Hepatocyte (in vitro differentiated cells): ENCODE results near the gene ZNF45. TPM values are rescaled to one million over a fixed set of nuclear protein-coding genes. Genes with fewer than 3 reads are reported as not detected.

Source experiments
- DNase-seq: peaks from one replicate; pipeline ENCODE4 v3.0.0-alpha.2; 2016; ENCODE audit warnings: low spot score
- H2AFZ ChIP-seq: fragments of 200-600 bp; sonication (generic); 2 replicates; pipeline ENCODE4 v1.6.0; 2016; ENCODE audit warnings: antibody characterized with exemption, mild to moderate bottlenecking
- H3K27ac ChIP-seq: fragments of 200-600 bp; sonication (generic); 2 replicates; pipeline ENCODE4 v1.5.1; 2016; ENCODE audit warnings: mild to moderate bottlenecking
- H3K27me3 ChIP-seq: fragments of 200-600 bp; sonication (generic); 2 replicates; pipeline ENCODE4 v1.6.1; 2016
- H3K36me3 ChIP-seq: fragments of 200-600 bp; sonication (generic); replicated peaks from 2 replicates; pipeline ENCODE4 v1.5.1; 2016; ENCODE audit warnings: low read depth; ENCODE audit not compliant: insufficient read depth
- H3K4me1 ChIP-seq: fragments of 200-600 bp; sonication (generic); 2 replicates; pipeline ENCODE4 v1.5.1; 2016; ENCODE audit warnings: mild to moderate bottlenecking, moderate library complexity; ENCODE audit not compliant: insufficient read depth
- H3K4me2 ChIP-seq: fragments of 200-600 bp; sonication (generic); 2 replicates; pipeline ENCODE4 v1.6.0; 2016
- H3K4me3 ChIP-seq: fragments of 200-600 bp; sonication (generic); 2 replicates; pipeline ENCODE4 v1.5.1; 2016; ENCODE audit warnings: mild to moderate bottlenecking
- H3K79me2 ChIP-seq: fragments of 200-600 bp; sonication (generic); 2 replicates; pipeline ENCODE4 v1.6.0; 2017; ENCODE audit warnings: mild to moderate bottlenecking
- H3K9me2 ChIP-seq: fragments of 200-600 bp; sonication (generic); replicated peaks from 2 replicates; pipeline ENCODE4 v1.6.0; 2017; ENCODE audit warnings: mild to moderate bottlenecking; ENCODE audit not compliant: insufficient read depth
- H3K9me3 ChIP-seq: fragments of 200-600 bp; sonication (generic); 2 replicates; pipeline ENCODE4 v1.5.1; 2016; ENCODE audit warnings: low read depth, mild to moderate bottlenecking
- H4K20me1 ChIP-seq: fragments of 200-600 bp; sonication (generic); 2 replicates; pipeline ENCODE4 v1.6.0; 2016; ENCODE audit warnings: mild to moderate bottlenecking; ENCODE audit not compliant: insufficient read depth, poor library complexity, severe bottlenecking
- CTCF ChIP-seq: fragments of 200-600 bp; sonication (generic); IDR thresholded peaks from 2 replicates; pipeline ENCODE4 v1.5.1; 2016; ENCODE audit warnings: antibody characterized with exemption, mild to moderate bottlenecking; ENCODE audit not compliant: poor library complexity
- EZH2 ChIP-seq: fragments of 200-600 bp; sonication (generic); IDR thresholded peaks from 2 replicates; pipeline ENCODE4 v1.6.1; 2016; ENCODE audit warnings: antibody characterized with exemption, mild to moderate bottlenecking, borderline replicate concordance
- EZH2phosphoT487 ChIP-seq: fragments of 200-600 bp; sonication (generic); IDR thresholded peaks from one replicate; pipeline ENCODE4 v1.6.1; 2018; ENCODE audit warnings: antibody characterized with exemption, mild to moderate bottlenecking, low read depth, moderate library complexity; ENCODE audit not compliant: unreplicated experiment, severe bottlenecking
- WGBS: methylation state at CpG from one replicate; pipeline ENCODE4 v1.1.6; 2016; ENCODE audit warnings: low lambda C conversion rate; ENCODE audit errors: missing lambda C conversion rate; 5-methylcytosine and 5-hydroxymethylcytosine counted together
- polyA plus RNA-seq: library from polyadenylated mRNA; unstranded; fragments of >200 nt; fragmentation: Nextera tagmentation; extraction: Ambion mirVana; gene quantifications from 2 replicates; pipeline ENCODE4 v1.2.1, GENCODE V29; 2016
- total RNA-seq: library from RNA; depleted of rRNA; stranded (reverse); fragments of >200 nt; gene quantifications from 2 replicates; pipeline ENCODE4 v1.2.3, GENCODE V29; 2014

ZNF45 gene
- total and polyA plus RNA-seq, 2 experiments from 2014 or later = 6.3 to 10.3 TPM

- Histone ChIP-seq H3K36me3 (peaks cover 7% of the 10 kb centered on the region), H3K9me3 (peaks cover 41% of the 10 kb centered on the region), H3K4me1 (no peaks in the 10 kb centered on the region), H3K79me2 (no peaks in the 10 kb centered on the region), H2AFZ (no peak overlapping the region), H3K27ac (no peak overlapping the region), H4K20me1 (no peaks in the 10 kb centered on the region), H3K4me3 (no peak overlapping the region), H3K9me2 (no peaks in the 10 kb centered on the region), H3K4me2 (no peak overlapping the region), H3K27me3 (no peaks in the 10 kb centered on the region)
- DNase-seq = no peak
- TF ChIP-seq CTCF = no peak
- TF ChIP-seq EZH2phosphoT487 = no peak
- no peak for TF ChIP-seq EZH2
- WGBS = 83% methylated on average over 1 of the region's 1 CpG
Measured at GRCh38 chr19:43908659-43909058, 26.4 kb downstream of the ZNF45 start.

DNA sequence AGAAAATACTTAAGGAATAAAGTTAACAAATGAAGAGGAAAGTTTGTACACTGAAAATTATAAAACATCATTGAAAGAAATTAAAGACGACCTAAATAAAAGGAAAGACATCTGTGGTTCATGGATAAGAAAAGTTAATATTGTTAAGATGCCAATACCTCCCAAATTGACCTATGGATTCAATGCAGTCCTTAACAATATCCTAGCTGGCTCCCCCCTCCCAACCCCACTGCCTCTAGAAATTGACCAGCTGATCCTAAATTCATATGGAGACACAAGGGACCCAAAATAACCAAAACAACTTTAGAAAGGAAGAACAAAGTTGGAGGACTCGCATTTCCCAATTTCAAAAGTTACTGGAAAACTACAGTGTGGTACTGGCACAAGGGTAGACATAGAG is 28.3 kb downstream of the ZNF45 start:
- Histone ChIP-seq H3K9me2 (no peaks in the 10 kb centered on the region), H3K27me3 (no peaks in the 10 kb centered on the region), H3K4me3 (no peak overlapping the region), H3K4me2 (no peak overlapping the region), H4K20me1 (no peaks in the 10 kb centered on the region), H3K79me2 (no peaks in the 10 kb centered on the region), H3K27ac (no peak overlapping the region), H3K9me3 (peaks cover 23% of the 10 kb centered on the region), H3K4me1 (no peaks in the 10 kb centered on the region), H3K36me3 (no peaks in the 10 kb centered on the region), H2AFZ (no peak overlapping the region)
- TF ChIP-seq EZH2phosphoT487 (no peak), CTCF (no peak), EZH2 (no peak)
- WGBS = 95% methylated on average over 2 of the region's 2 CpGs
- no peak for DNase-seq

GRCh38 chr19:43905897-43906296 is 29.2 kb downstream of the ZNF45 start:
- H3K79me2 ChIP-seq = no peaks in the 10 kb centered on the region
- H3K27me3 ChIP-seq = no peaks in the 10 kb centered on the region
- 100% methylated on average over 5 of the region's 5 CpGs for WGBS
- no peak overlapping the region for H3K27ac ChIP-seq
- H3K4me1 ChIP-seq = no peaks in the 10 kb centered on the region
- peaks cover 16% of the 10 kb centered on the region for H3K9me3 ChIP-seq
- no peak for DNase-seq
- H2AFZ ChIP-seq = no peak overlapping the region
- H4K20me1 ChIP-seq = no peaks in the 10 kb centered on the region
- H3K4me2 ChIP-seq = no peak overlapping the region
- TF ChIP-seq EZH2 = no peak
- no peak for TF ChIP-seq CTCF
- TF ChIP-seq EZH2phosphoT487 = no peak
- H3K9me2 ChIP-seq = no peaks in the 10 kb centered on the region
- H3K4me3 ChIP-seq = no peak overlapping the region
- H3K36me3 ChIP-seq = no peaks in the 10 kb centered on the region

DNA sequence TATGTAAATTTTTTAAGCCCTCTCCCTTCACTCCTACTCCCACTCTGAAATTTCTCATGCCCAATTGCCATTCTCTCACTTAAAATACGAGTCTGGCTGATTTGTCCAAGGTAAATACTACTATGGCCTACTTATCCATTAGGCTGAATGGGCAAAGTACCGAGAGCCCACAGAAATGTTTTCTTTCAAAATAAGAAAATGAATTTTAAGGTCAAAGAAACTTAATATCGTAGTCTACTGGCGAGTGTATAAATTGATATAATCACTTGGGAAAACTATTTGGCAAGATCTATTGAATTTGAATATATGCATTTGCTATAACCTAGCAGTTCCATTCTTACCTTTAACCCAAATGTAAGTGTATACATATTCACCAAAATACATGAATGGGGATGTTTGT is 32.7 kb downstream of the ZNF45 start:
- Histone ChIP-seq H3K4me2 (peak overlapping the region; percentile 87), H3K36me3 (no peaks in the 10 kb centered on the region), H3K27me3 (no peaks in the 10 kb centered on the region), H3K4me3 (peak overlapping the region; percentile 62), H3K4me1 (no peaks in the 10 kb centered on the region), H3K79me2 (no peaks in the 10 kb centered on the region), H3K9me2 (no peaks in the 10 kb centered on the region), H4K20me1 (no peaks in the 10 kb centered on the region), H2AFZ (peak overlapping the region; percentile 100), H3K9me3 (peaks cover 8% of the 10 kb centered on the region), H3K27ac (no peak overlapping the region)
- 96% methylated on average over 4 of the region's 4 CpGs for WGBS
- no peak for DNase-seq
- TF ChIP-seq CTCF = no peak
- no peak for TF ChIP-seq EZH2phosphoT487
- no peak for TF ChIP-seq EZH2
